ENCODE measurements around the gene GLCCI1.

The GLCCI1 gene

DNA sequence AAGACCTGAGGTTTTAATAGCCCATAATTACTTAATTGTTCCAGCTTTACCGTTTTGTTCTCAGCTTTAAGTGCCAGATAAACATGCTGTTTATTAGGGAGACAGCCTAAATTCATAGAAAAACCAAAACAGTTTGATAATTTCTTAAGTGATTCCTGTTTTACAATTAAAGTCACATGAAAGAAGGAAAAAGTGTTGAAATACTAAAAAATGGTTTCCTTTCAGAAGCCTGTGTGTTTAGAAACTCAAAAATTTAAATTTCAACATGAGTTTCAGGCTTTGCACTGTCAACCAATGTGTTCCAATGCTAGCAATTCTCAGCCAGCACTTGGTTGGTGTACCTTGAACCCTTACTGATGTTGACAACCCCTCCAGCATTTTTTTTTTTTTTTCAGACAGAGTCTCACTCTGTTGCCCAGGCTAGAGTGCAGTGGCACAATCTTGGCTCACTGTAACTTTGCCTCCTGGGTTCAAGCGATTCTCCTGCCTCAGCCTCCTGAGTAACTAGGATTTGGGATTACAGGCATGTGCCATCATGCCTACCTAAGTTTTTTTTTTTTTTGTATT lies 158.1 kb downstream of the GLCCI1 start:
- no peak for ATAC-seq (ENCODE audit: low read depth)
- TF ChIP-seq, protein P1, sequence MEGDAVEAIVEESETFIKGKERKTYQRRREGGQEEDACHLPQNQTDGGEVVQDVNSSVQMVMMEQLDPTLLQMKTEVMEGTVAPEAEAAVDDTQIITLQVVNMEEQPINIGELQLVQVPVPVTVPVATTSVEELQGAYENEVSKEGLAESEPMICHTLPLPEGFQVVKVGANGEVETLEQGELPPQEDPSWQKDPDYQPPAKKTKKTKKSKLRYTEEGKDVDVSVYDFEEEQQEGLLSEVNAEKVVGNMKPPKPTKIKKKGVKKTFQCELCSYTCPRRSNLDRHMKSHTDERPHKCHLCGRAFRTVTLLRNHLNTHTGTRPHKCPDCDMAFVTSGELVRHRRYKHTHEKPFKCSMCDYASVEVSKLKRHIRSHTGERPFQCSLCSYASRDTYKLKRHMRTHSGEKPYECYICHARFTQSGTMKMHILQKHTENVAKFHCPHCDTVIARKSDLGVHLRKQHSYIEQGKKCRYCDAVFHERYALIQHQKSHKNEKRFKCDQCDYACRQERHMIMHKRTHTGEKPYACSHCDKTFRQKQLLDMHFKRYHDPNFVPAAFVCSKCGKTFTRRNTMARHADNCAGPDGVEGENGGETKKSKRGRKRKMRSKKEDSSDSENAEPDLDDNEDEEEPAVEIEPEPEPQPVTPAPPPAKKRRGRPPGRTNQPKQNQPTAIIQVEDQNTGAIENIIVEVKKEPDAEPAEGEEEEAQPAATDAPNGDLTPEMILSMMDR (IDR thresholded peaks at IDR 0.05; ENCODE audit: poor library complexity, severe bottlenecking), result no peak

DNA sequence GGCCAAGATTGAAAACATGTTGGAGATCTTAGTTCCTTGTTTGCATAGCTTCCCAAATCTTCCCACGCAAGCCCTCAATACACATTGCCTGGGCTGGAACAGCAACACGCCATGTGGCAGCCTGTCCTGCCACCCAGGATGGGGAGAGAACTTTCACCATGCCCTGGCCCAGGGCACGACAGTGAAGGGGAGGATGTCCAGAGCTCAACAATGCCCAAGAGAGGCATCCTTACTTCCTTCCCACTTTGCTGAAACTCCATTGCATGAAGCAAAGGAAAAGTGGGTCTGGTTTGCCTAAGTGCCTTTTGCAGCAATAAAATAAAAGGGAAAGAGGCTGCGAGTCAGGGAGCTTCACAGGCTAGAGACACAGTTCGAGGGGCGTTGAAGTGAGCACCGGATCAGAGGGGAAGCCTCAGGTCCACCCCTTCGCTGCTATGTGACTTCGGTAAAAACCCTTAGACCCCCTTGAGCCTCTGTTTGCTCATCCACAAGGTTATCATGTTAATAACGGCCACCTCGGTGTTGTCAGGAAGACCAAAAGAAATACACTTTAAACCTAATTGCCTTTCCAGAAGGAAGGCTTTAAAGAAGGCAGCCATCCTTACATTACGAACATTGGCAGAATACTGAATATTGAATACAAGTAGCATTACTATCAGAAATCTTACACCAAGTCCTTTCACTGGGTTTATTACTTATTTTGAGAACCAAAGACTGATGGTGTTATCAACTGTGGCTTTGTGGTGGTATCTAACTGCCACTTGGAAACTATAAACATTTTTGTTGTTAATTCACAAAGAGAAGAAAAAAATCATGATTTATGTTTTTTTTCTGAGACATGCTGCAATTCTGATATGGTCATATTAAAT lies 160.1 kb downstream of the GLCCI1 start:
- TF ChIP-seq, protein P1 (IDR thresholded peaks at IDR 0.05; ENCODE audit: poor library complexity, severe bottlenecking), result no peak
- Histone ChIP-seq H3K4me1 (ENCODE audit: insufficient read depth, poor library complexity, severe bottlenecking) (no peaks in the 10 kb centered on the region), H3K36me3 (ENCODE audit: low read depth) (no peaks in the 10 kb centered on the region), H3K9me3 (ENCODE audit: severe bottlenecking) (no peaks in the 10 kb centered on the region), H3K4me3 (ENCODE audit: severe bottlenecking) (no peak overlapping the region), H3K27ac (ENCODE audit: poor library complexity, severe bottlenecking) (no peak overlapping the region), H3K27me3 (ENCODE audit: insufficient read depth, poor library complexity, severe bottlenecking) (no peaks in the 10 kb centered on the region)
- ATAC-seq (ENCODE audit: low read depth), result no peak
- no peak for DNase-seq (ENCODE audit: low spot score)

More for the DNA sequence above, 158.1 kb downstream of the GLCCI1 start:
- Histone ChIP-seq H3K36me3 (ENCODE audit: low read depth) (no peaks in the 10 kb centered on the region), H3K27me3 (ENCODE audit: insufficient read depth, poor library complexity, severe bottlenecking) (no peaks in the 10 kb centered on the region), H3K4me1 (ENCODE audit: insufficient read depth, poor library complexity, severe bottlenecking) (no peaks in the 10 kb centered on the region), H3K27ac (ENCODE audit: poor library complexity, severe bottlenecking) (no peak overlapping the region), H3K4me3 (ENCODE audit: severe bottlenecking) (no peak overlapping the region), H3K9me3 (ENCODE audit: severe bottlenecking) (no peaks in the 10 kb centered on the region)
- DNase-seq (ENCODE audit: low spot score), result no peak

DNA sequence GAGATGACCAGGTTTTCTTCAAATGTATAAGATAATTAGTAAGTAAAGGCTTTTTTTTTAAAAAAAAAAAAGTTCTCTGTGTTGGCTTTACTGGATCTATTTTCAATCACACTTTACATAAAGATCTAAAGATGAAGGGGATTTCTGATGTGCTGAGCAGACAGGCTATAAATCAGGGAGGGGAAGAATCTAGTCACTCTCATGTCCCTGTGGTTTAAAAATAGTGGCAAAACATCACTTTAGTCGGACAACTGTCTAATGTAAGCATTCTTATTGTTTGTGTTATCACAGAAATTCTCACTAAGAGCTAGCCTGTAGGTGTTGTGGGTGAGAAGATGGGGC lies 160.7 kb downstream of the GLCCI1 start:
- Histone ChIP-seq H3K9me3 (ENCODE audit: severe bottlenecking) (no peaks in the 10 kb centered on the region), H3K27ac (ENCODE audit: poor library complexity, severe bottlenecking) (no peak overlapping the region), H3K36me3 (ENCODE audit: low read depth) (no peaks in the 10 kb centered on the region), H3K4me3 (ENCODE audit: severe bottlenecking) (no peak overlapping the region), H3K4me1 (ENCODE audit: insufficient read depth, poor library complexity, severe bottlenecking) (no peaks in the 10 kb centered on the region), H3K27me3 (ENCODE audit: insufficient read depth, poor library complexity, severe bottlenecking) (no peaks in the 10 kb centered on the region)
- TF ChIP-seq, protein P1 (IDR thresholded peaks at IDR 0.05; ENCODE audit: poor library complexity, severe bottlenecking), result no peak
- no peak for ATAC-seq (ENCODE audit: low read depth)
- DNase-seq (ENCODE audit: low spot score), result no peak

DNA sequence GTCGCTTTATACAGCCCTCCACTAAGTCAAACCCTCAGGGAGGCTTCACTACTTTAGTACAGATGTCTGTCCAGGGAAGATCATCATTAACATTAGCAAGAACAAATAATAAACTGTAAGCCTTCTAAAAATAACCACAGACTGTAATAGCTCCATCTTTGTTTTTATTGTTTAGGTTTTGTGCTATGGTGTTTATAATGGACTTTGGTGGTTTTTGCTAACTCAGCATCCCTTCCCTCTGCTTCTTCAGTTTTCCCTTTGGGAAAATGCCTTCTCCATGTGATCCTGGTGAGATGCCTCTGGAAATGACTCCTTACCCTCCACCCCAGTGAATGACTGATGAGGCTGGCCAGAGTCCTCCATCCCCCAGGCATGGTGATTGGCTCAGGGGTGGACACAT lies 162.1 kb downstream of the GLCCI1 start:
- TF ChIP-seq, protein P1 (IDR thresholded peaks at IDR 0.05; ENCODE audit: poor library complexity, severe bottlenecking), result no peak
- Histone ChIP-seq H3K27ac (ENCODE audit: poor library complexity, severe bottlenecking) (no peak overlapping the region), H3K9me3 (ENCODE audit: severe bottlenecking) (no peaks in the 10 kb centered on the region), H3K4me1 (ENCODE audit: insufficient read depth, poor library complexity, severe bottlenecking) (no peaks in the 10 kb centered on the region), H3K36me3 (ENCODE audit: low read depth) (no peaks in the 10 kb centered on the region), H3K4me3 (ENCODE audit: severe bottlenecking) (no peak overlapping the region), H3K27me3 (ENCODE audit: insufficient read depth, poor library complexity, severe bottlenecking) (no peaks in the 10 kb centered on the region)
- no peak for DNase-seq (ENCODE audit: low spot score)
- ATAC-seq (ENCODE audit: low read depth), result no peak
